IPS DF 6.9 (cell line): ENCODE results near the gene SLC35E2B.

Source experiments
- DNase-seq: peaks from one replicate; pipeline ENCODE4 v3.0.0-alpha.2; 2013; ENCODE audit warnings: low read depth, low spot score
- H3K27ac ChIP-seq: one replicate; pipeline ENCODE4 v1.5.1; 2013; ENCODE audit warnings: low read length, control low read depth
- H3K27me3 ChIP-seq: 2 replicates; pipeline ENCODE4 v1.6.1; 2013; ENCODE audit warnings: mild to moderate bottlenecking, low read length; ENCODE audit not compliant: control insufficient read depth, insufficient read depth
- H3K36me3 ChIP-seq: 2 replicates; pipeline ENCODE4 v1.6.1; 2013; ENCODE audit warnings: low read length; ENCODE audit not compliant: control insufficient read depth, insufficient read depth
- H3K4me1 ChIP-seq: 2 replicates; pipeline ENCODE4 v1.6.1; 2013; ENCODE audit warnings: low read length; ENCODE audit not compliant: control insufficient read depth, insufficient read depth
- H3K4me3 ChIP-seq: 2 replicates; pipeline ENCODE4 v1.5.1; 2013; ENCODE audit warnings: mild to moderate bottlenecking, low read length
- H3K9me3 ChIP-seq: 2 replicates; pipeline ENCODE4 v1.6.1; 2013; ENCODE audit warnings: low read length, inconsistent platforms; ENCODE audit not compliant: control insufficient read depth, insufficient read depth
- WGBS: extraction: QIAGEN DNeasy Blood & Tissue Kit; methylation state at CpG from one replicate; pipeline ENCODE4 v1.1.7; 2013; ENCODE audit warnings: mixed read lengths, missing lambda C conversion rate; ENCODE audit not compliant: insufficient read length, insufficient coverage; 5-methylcytosine and 5-hydroxymethylcytosine counted together

SLC35E2B gene

DNA sequence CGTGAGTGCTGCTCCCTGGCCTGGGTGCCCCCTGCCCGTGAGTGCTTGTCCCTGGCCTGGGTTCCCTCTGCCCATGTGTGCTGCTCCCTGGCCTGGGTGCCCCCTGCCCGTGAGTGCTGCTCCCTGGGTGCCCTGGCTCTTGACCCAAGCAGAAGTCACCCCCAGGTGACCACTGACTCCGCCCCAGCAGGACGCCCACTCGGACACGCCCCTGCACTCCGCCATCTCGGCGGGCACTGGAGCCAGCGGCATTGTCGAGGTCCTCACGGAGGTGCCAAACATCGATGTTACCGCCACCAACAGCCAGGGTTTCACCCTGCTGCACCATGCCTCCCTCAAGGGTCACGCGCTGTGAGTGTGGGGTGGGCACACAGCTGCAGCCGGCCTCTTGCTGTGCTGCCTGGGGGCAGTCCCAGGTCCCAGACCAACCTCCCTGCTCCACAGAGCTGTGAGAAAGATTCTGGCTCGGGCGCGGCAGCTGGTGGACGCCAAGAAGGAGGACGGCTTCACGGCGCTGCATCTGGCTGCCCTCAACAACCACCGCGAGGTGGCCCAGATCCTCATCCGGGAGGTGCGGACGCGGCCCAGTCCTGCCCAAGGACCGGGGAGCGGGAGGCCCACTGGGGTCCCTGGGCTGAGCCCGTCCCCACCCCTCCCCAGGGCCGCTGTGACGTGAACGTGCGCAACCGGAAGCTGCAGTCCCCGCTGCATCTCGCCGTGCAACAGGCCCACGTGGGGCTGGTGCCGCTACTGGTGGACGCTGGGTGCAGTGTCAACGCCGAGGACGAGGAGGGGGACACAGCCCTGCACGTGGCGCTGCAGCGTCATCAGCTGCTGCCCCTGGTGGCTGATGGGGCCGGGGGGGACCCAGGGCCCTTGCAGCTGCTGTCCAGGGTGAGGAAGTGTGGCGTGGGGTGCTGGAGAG lies 64.5 kb downstream of the SLC35E2B start:
- H3K4me3 ChIP-seq: no peak overlapping the region; the same call in 1 of the 2 replicates
- H3K27ac ChIP-seq: no peak overlapping the region
- no peak for DNase-seq
- H3K4me1 ChIP-seq: peaks cover 5% of the 10 kb centered on the region; the same call in 1 of the 2 replicates
- H3K36me3 ChIP-seq: no peaks in the 10 kb centered on the region
- no peaks in the 10 kb centered on the region; the same call in 1 of the 2 replicates for H3K27me3 ChIP-seq
- H3K9me3 ChIP-seq: no peaks in the 10 kb centered on the region
- WGBS: no CpG with 5 or more reads among the region's 53 CpGs

GRCh38 chr1:1627261-1627828 lies 65.2 kb downstream of the SLC35E2B start:
- Histone ChIP-seq H3K4me1 (peaks cover 5% of the 10 kb centered on the region; the same call in 1 of the 2 replicates), H3K4me3 (no peak overlapping the region), H3K9me3 (no peaks in the 10 kb centered on the region), H3K27me3 (no peaks in the 10 kb centered on the region; the same call in 1 of the 2 replicates), H3K27ac (no peak overlapping the region), H3K36me3 (no peaks in the 10 kb centered on the region)
- WGBS: no CpG with 5 or more reads among the region's 37 CpGs
- no peak for DNase-seq

DNA sequence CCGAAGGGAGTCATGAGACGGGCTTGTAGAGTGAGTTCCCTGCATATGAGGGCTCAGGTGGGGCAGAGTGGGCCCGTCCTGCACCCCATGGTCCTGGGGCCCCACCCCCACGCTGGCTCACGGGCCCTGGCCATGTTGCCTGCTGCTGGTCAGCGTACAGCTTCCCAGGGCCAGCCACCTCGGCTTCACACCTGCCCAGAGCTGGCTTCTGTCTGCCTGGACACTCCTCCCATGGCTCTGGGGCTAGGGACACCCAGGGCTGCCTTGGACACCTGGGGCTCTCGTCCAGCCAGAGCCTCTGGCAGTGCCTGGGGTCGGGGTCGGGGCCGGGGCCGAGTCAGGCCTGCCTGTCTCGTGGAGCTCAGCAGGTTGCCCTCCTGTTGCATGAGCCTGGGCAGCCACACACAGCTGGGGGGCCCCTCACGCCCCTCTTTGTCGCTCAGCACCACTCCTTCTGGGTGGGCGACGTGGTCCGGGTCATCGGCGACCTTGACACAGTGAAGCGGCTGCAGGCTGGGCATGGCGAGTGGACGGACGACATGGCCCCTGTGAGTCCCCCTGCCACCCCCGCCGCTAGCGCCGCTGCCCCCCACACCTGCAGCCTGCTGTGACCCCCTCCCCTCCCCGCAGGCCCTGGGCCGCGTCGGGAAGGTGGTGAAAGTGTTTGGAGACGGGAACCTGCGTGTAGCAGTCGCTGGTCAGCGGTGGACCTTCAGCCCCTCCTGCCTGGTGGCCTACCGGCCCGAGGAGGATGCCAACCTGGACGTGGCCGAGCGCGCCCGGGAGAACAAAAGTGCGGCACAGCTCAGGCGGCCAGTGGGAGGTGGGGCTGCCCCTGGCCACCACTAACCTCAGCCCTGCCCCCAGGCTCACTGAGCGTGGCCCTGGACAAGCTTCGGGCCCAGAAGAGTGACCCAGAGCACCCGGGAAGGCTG lies 66.1 kb downstream of the SLC35E2B start:
- Histone ChIP-seq H3K36me3 (no peaks in the 10 kb centered on the region), H3K4me3 (no peak overlapping the region), H3K4me1 (peaks cover 5% of the 10 kb centered on the region; the same call in 1 of the 2 replicates), H3K27me3 (no peaks in the 10 kb centered on the region), H3K9me3 (no peaks in the 10 kb centered on the region), H3K27ac (no peak overlapping the region)
- whole genome bisulfite sequencing: no CpG with 5 or more reads among the region's 48 CpGs
- DNase-seq: no peak

- H3K27ac ChIP-seq: no peak overlapping the region
- H3K4me3 ChIP-seq: no peak overlapping the region
- H3K27me3 ChIP-seq: no peaks in the 10 kb centered on the region
- H3K36me3 ChIP-seq: no peaks in the 10 kb centered on the region
- no peak for DNase-seq
- peaks cover 5% of the 10 kb centered on the region; the same call in 1 of the 2 replicates for H3K4me1 ChIP-seq
- no peaks in the 10 kb centered on the region for H3K9me3 ChIP-seq
- WGBS: no CpG with 5 or more reads among the region's 8 CpGs
Observed at GRCh38 chr1:1625824-1626206, 66.8 kb downstream of the SLC35E2B start.

DNA sequence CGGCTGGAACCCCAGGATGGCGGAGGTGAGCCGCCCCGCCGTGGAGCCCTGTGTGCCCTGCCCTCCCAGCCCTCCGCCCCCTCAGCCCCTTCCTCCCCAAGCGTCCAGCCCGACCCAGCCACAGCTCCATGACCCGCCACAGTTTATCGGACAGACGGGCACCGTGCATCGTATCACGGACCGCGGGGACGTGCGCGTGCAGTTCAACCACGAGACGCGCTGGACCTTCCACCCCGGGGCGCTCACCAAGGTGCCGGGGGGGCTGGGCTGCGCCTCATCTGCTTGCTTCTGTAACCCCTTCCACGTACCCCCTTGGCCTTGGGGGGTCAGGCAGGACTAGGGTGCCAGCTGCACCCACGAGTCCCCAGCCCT lies 67.2 kb downstream of the SLC35E2B start:
- no CpG with 5 or more reads among the region's 28 CpGs for WGBS
- Histone ChIP-seq H3K9me3 (no peaks in the 10 kb centered on the region), H3K27ac (no peak overlapping the region), H3K4me3 (no peak overlapping the region), H3K36me3 (no peaks in the 10 kb centered on the region), H3K27me3 (no peaks in the 10 kb centered on the region), H3K4me1 (peaks cover 5% of the 10 kb centered on the region; the same call in 1 of the 2 replicates)
- no peak for DNase-seq

DNA sequence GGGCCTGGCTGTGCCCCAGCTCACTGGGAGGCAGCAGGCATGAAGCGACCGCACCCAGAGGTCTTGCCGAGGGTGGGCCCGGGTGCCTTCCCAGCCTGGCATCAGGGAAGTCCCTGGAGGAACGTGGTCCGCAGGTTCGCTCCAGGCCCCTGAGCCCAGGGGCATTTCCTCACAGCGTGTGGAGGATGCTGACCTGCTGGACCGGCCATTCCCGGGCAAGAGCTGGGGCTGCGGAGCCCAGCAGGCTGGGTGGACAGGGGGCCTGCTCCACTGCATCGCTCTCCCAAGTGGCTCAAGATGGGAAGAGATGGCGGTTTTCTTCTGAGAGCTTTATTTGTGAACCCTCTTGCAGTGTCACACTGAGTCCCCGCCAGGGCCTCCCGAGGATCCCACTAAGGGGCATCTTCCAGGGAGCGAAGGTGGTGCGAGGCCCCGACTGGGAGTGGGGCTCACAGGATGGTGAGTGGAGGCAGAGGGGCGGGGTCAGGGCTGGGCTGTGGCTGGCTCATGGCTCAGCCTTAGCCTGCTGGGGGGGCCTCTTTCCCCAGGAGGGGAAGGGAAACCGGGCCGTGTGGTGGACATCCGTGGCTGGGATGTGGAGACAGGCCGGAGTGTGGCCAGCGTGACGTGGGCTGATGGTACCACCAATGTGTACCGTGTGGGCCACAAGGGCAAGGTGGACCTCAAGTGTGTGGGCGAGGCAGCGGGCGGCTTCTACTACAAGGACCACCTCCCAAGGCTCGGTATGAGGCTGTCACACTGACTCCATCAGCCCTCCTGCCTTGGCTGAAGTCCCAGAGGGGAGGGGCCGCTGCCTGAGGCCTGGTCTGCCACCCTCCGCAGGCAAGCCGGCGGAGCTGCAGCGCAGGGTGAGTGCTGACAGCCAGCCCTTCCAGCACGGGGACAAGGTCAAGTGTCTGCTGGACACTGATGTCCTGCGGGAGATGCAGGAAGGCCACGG lies 67.9 kb downstream of the SLC35E2B start:
- Histone ChIP-seq H3K4me1 (peaks cover 5% of the 10 kb centered on the region; the same call in 1 of the 2 replicates), H3K27ac (no peak overlapping the region), H3K9me3 (no peaks in the 10 kb centered on the region), H3K27me3 (no peaks in the 10 kb centered on the region), H3K36me3 (no peaks in the 10 kb centered on the region), H3K4me3 (no peak overlapping the region)
- WGBS: no CpG with 5 or more reads among the region's 38 CpGs
- no peak for DNase-seq

GRCh38 chr1:1623631-1624442 lies 68.8 kb downstream of the SLC35E2B start:
- Histone ChIP-seq H3K9me3 (no peaks in the 10 kb centered on the region), H3K4me3 (no peak overlapping the region), H3K27ac (no peak overlapping the region), H3K36me3 (no peaks in the 10 kb centered on the region), H3K4me1 (peaks cover 5% of the 10 kb centered on the region; the same call in 1 of the 2 replicates), H3K27me3 (no peaks in the 10 kb centered on the region)
- WGBS: no CpG with 5 or more reads among the region's 51 CpGs
- DNase-seq: no peak

DNA sequence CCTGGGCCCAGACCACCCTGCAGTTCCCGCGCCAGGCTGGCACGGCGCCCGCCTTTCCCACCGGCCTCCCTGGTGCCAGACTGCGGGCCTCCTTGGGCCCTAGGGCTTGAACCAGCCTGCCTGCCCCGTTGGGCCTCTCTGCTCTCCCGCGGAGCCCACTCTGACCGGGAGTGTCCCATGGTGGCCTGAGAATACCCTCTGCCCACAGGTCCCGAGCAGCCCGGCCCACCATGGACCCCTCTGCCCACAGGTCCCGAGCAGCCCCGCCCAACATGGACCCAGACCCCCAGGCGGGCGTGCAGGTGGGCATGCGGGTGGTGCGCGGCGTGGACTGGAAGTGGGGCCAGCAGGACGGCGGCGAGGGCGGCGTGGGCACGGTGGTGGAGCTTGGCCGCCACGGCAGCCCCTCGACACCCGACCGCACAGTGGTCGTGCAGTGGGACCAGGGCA lies 69.4 kb downstream of the SLC35E2B start:
- Histone ChIP-seq H3K27me3 (no peaks in the 10 kb centered on the region), H3K4me1 (peaks cover 3% of the 10 kb centered on the region; the same call in 1 of the 2 replicates), H3K4me3 (no peak overlapping the region), H3K27ac (no peak overlapping the region), H3K9me3 (no peaks in the 10 kb centered on the region), H3K36me3 (no peaks in the 10 kb centered on the region)
- no peak for DNase-seq
- no CpG with 5 or more reads among the region's 33 CpGs for WGBS

GRCh38 chr1:1622788-1623094 lies 69.9 kb downstream of the SLC35E2B start:
- Histone ChIP-seq H3K27me3 (no peaks in the 10 kb centered on the region), H3K36me3 (no peaks in the 10 kb centered on the region), H3K4me1 (peaks cover 2% of the 10 kb centered on the region; the same call in 1 of the 2 replicates), H3K4me3 (no peak overlapping the region), H3K9me3 (no peaks in the 10 kb centered on the region), H3K27ac (no peak overlapping the region)
- no peak for DNase-seq
- no CpG with 5 or more reads among the region's 17 CpGs for WGBS
